ENCODE data around the gene AP3S2. TPM values are rescaled to one million over a fixed set of nuclear protein-coding genes. Genes with fewer than 3 reads are reported as not detected.

Gene AP3S2
- total RNA-seq, 1 experiment from 2014 or later, result 23.3 TPM

GRCh38 chr15:89912674-89913396 is 19.0 kb upstream of the AP3S2 start, which contains the start of gene ARPIN:
Gene ARPIN, minus strand, starts transcription at chr15:89912952. Its CDS starts 117 bp downstream, at chr15:89912835.
- ChIA-PET POLR2A (interaction anchor here (1.0 to 1.5 kb wide), 3 partner anchors 19 to 85 kb away, joined by 3 to 4 read pairs (median 3); partner anchors contain the start of gene AP3S2), RAD21 (ENCODE audit: low non-redundant PET in 1 of 2, low total read pairs in 2 of 2, uncharacterized antibody in 2 of 2, unreplicated experiment in 2 of 2) (no interaction called here), CTCF (interaction anchor here (1.3 to 2.6 kb wide), 2 partner anchors 14 to 38 kb away, joined by 3 to 12 read pairs; no protein-coding TSS in a partner anchor)
- peaks cover 26 to 50% of the 10 kb centered on the region in 2 experiments for H3K4me1 ChIP-seq (ENCODE audit: control insufficient read depth in 1 of 2, insufficient read depth in 2 of 2, low read length in 2 of 2)
- no peaks in the 10 kb centered on the region for H3K79me2 ChIP-seq (ENCODE audit: insufficient read depth, low read length)
- H3K4me3 ChIP-seq (replicated peaks in 1 of 2; ENCODE audit: low read depth in 1 of 2, low read length in 2 of 2), result peak within 1 kb of the TSS; percentile 63 to 77
- no peaks in the 10 kb centered on the region for H3K9me3 ChIP-seq (ENCODE audit: control insufficient read depth in 1 of 2, insufficient read depth in 1 of 2, low read depth in 1 of 2, low read length in 2 of 2)
- H3K4me2 ChIP-seq (ENCODE audit: low read length), result peak within 1 kb of the TSS; percentile 95
- DNase-seq (ENCODE audit: low read depth, low spot score) (no peak), ATAC-seq (peak; percentile 69)
- H3K27me3 ChIP-seq (ENCODE audit: insufficient read depth, low read length), result no peaks in the 10 kb centered on the region
- no peaks in the 10 kb centered on the region for H3K36me3 ChIP-seq (ENCODE audit: control insufficient read depth in 1 of 2, insufficient read depth in 2 of 2, low read length in 2 of 2)
- TF ChIP-seq POLR2AphosphoS5 (IDR thresholded peaks at IDR 0.05; ENCODE audit: low read depth, low read length) (peak; percentile 46; the same call in 1 of the 2 replicates), YY1 (IDR thresholded peaks at IDR 0.05; ENCODE audit: extremely low read depth, insufficient replicate concordance, low read depth, low read length) (peak; percentile 51), ELF1 (IDR thresholded peaks at IDR 0.05; ENCODE audit: borderline replicate concordance, low read depth) (no peak), MAX (IDR thresholded peaks at IDR 0.05) (peak; percentile 62; the same call in 1 of the 2 replicates), RAD21 (IDR thresholded peaks at IDR 0.05; ENCODE audit: low read depth) (no peak), FOSL1 (IDR thresholded peaks at IDR 0.05; ENCODE audit: low read depth) (no peak), ZFX (IDR thresholded peaks at IDR 0.05) (peak; percentile 93)
- H4K20me1 ChIP-seq (ENCODE audit: insufficient read depth), result no peaks in the 10 kb centered on the region
- no peaks in the 10 kb centered on the region for H3K9me2 ChIP-seq (ENCODE audit: insufficient read depth)
- peak within 1 kb of the TSS; percentile 82 for H3K9ac ChIP-seq (ENCODE audit: low read length)
- BruUV-seq (replicated peaks), result no TSS peak
- peak within 1 kb of the TSS; percentile 97 for H2AFZ ChIP-seq (ENCODE audit: low read depth, low read length, poor library complexity, severe bottlenecking)
- H3K27ac ChIP-seq (ENCODE audit: low read depth, low read length), result peak within 1 kb of the TSS; percentile 74
- intact Hi-C loops (cut with micrococcal nuclease), result loop anchor here (5.0 kb wide), 2 partner anchors 59 to 174 kb away; no protein-coding TSS in a partner anchor
